PC-3 (cell line): ENCODE data around the gene JAK3. TPM values are rescaled to one million over a fixed set of nuclear protein-coding genes. Genes with fewer than 3 reads are reported as not detected.

Experiments used
- ATAC-seq: fragments of 200-7000 bp; cut with Tn5 transposase; 2 replicates; pipeline ENCODE4 v1.9.1; 2020; ENCODE audit warnings: mild to moderate bottlenecking, moderate library complexity
- BruUV-seq: library from RNA; stranded (reverse); fragments of 400-500 nt; replicated peaks from 2 replicates; lab custom pipeline; 2021; lab: Mats Ljungman, UMichigan
- CTCF ChIA-PET: fragments of 300-600 bp; sonication (Branson Sonifier 250); formaldehyde crosslinking; loops from one replicate; lab custom pipeline; 2022; ENCODE audit warnings: antibody characterized with exemption; lab: Charles Lee
- POLR2A ChIA-PET: fragments of 300-600 bp; sonication (Branson Sonifier 250); formaldehyde crosslinking; loops from one replicate; lab custom pipeline; 2022; ENCODE audit warnings: antibody characterized with exemption; ENCODE audit not compliant: unreplicated experiment; lab: Charles Lee
- DNase-seq: peaks from one replicate; pipeline ENCODE4 v3.0.0-alpha.2; 2015
- H2AFZ ChIP-seq: fragments of 300-600 bp; sonication (generic); 2 replicates; pipeline ENCODE4 v1.6.0; 2016; ENCODE audit warnings: antibody characterized with exemption, low read length
- H3F3A ChIP-seq: fragments of 300-600 bp; sonication (generic); one replicate; pipeline ENCODE4 v1.6.0; 2017; ENCODE audit warnings: antibody characterized with exemption, low read length, control low read depth, mild to moderate bottlenecking; ENCODE audit not compliant: unreplicated experiment
- H3K27ac ChIP-seq: fragments of 300-600 bp; sonication (generic); 2 replicates; pipeline ENCODE4 v1.5.1; 2016; ENCODE audit warnings: mild to moderate bottlenecking, low read length
- H3K27me3 ChIP-seq: fragments of 300-600 bp; sonication (generic); 2 replicates; pipeline ENCODE4 v1.6.1; 2016; ENCODE audit warnings: low read length, mixed read lengths
- H3K36me3 ChIP-seq: fragments of 300-600 bp; sonication (generic); 2 replicates; pipeline ENCODE4 v1.6.1; 2016; ENCODE audit warnings: low read depth, mixed run types, low read length, mixed read lengths
- H3K4me1 ChIP-seq: fragments of 300-600 bp; sonication (generic); 2 replicates; pipeline ENCODE4 v1.5.1; 2016; ENCODE audit warnings: low read length; ENCODE audit not compliant: insufficient read depth
- H3K4me2 ChIP-seq: fragments of 300-600 bp; sonication (generic); 2 replicates; pipeline ENCODE4 v1.6.0; 2016; ENCODE audit warnings: low read length
- H3K4me3 ChIP-seq: fragments of 300-600 bp; sonication (generic); 2 replicates; pipeline ENCODE4 v1.5.1; 2016; ENCODE audit warnings: mild to moderate bottlenecking, low read length, mixed read lengths
- H3K79me2 ChIP-seq: fragments of 300-600 bp; sonication (generic); 2 replicates; pipeline ENCODE4 v1.6.1; 2017; ENCODE audit warnings: low read length, mixed read lengths
- H3K9ac ChIP-seq: fragments of 300-600 bp; sonication (generic); 2 replicates; pipeline ENCODE4 v1.6.0; 2016; ENCODE audit warnings: mild to moderate bottlenecking, low read length
- H3K9me2 ChIP-seq: fragments of 300-600 bp; sonication (generic); replicated peaks from 2 replicates; pipeline ENCODE4 v1.6.1; 2016; ENCODE audit warnings: mixed run types, low read length, mixed read lengths
- H3K9me3 ChIP-seq: fragments of 300-600 bp; sonication (generic); 2 replicates; pipeline ENCODE4 v1.6.1; 2016; ENCODE audit warnings: low read length, mixed read lengths
- H4K20me1 ChIP-seq: fragments of 300-600 bp; sonication (generic); 2 replicates; pipeline ENCODE4 v1.6.1; 2016; ENCODE audit warnings: low read length, mixed read lengths
- CTCF ChIP-seq: fragments of 300-600 bp; sonication (generic); conservative IDR thresholded peaks from 2 replicates; pipeline ENCODE4 v1.5.1; 2017; ENCODE audit warnings: antibody characterized with exemption, low read depth, mild to moderate bottlenecking, low read length
- EZH2 ChIP-seq: fragments of 300-600 bp; sonication (generic); IDR thresholded peaks from one replicate; pipeline ENCODE4 v1.6.1; 2017; ENCODE audit warnings: antibody characterized with exemption, mild to moderate bottlenecking, low read length; ENCODE audit not compliant: unreplicated experiment
- EZH2phosphoT487 ChIP-seq: fragments of 300-600 bp; sonication (generic); IDR thresholded peaks from 2 replicates; pipeline ENCODE4 v1.6.1; 2018; ENCODE audit warnings: mild to moderate bottlenecking, antibody characterized with exemption, low read length, borderline replicate concordance
- intact Hi-C: fragments of 100-400 bp; cut with micrococcal nuclease; formaldehyde crosslinking; loops from 2 replicates; pipeline ENCODE4 v1.9.0; 2023
- total RNA-seq: library from RNA; depleted of rRNA; stranded (reverse); fragments of >200 nt; gene quantifications from 2 replicates; pipeline ENCODE4 v1.2.3, GENCODE V29; 2014

JAK3 gene
- total RNA-seq, 1 experiment from 2014 or later = 1.5 TPM

DNA sequence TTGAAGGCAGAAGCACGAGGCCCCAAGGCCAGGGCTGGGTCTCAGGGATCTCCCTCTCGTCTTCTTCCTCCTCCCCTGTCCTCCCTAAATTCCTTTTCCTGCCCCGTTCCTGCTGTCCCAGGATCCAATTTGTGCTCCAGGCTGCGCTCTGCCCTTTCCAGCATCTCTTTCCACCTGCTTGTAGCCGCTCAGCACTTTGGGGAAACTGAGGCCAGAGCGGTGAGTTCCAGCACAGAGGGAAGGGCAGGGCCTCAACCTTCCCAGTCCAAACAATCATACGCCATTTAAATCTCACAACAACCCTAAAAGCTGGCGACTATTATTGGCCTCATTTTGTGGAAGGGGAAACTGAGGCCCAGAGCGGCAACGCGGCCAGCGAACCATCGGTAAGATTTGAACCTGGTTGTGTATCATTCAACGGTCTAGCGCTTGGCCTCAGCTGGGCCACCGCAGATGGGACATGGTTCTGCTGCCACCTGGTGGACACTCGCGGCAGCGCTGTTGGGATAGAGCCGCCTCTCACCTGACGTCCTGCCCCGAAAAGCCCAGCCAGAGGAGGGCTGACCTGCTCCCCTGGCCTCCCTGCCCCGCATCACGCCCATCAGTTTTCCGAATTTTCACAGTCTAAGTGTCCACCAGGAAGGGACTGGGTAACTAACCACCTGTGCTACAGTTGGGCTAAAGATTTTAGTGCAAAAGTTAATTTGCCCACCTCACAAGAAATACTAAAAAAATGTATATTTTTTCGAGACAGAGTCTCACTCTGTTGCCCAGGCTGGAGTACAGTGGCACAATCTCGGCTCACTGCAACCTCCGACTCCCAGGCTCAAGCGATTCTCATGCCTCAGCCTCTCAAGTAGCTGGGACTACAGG is 7.7 kb upstream of the JAK3 start:
- Histone ChIP-seq H3K9ac (no peak overlapping the region), H3K4me3 (no peak overlapping the region), H3K9me3 (no peaks in the 10 kb centered on the region), H3K9me2 (no peaks in the 10 kb centered on the region), H3K27me3 (no peaks in the 10 kb centered on the region), H3K4me1 (peaks cover 6% of the 10 kb centered on the region; the same call in 1 of the 2 replicates), H3K4me2 (peak overlapping the region; percentile 46), H2AFZ (peak overlapping the region; percentile 65), H3K79me2 (peaks cover 8% of the 10 kb centered on the region), H3F3A (no peaks in the 10 kb centered on the region), H4K20me1 (peaks cover 6% of the 10 kb centered on the region), H3K27ac (no peak overlapping the region), H3K36me3 (peaks cover 5% of the 10 kb centered on the region)
- BruUV-seq = no TSS peak
- POLR2A ChIA-PET = no interaction called here
- no peak for TF ChIP-seq EZH2
- peak; percentile 95 for TF ChIP-seq CTCF
- DNase-seq = peak; percentile 91
- peak; percentile 52 for ATAC-seq
- intact Hi-C loops = loop anchor here (1.0 to 5.0 kb wide), 3 partner anchors 24 to 78 kb away; partner anchors contain the start of gene B3GNT3
- CTCF ChIA-PET = interaction anchor here (0.6 to 1.1 kb wide), 3 partner anchors 25 to 113 kb away, joined by 3 to 14 read pairs (median 3); no protein-coding TSS in a partner anchor

- no peaks in the 10 kb centered on the region for H3K9me3 ChIP-seq
- intact Hi-C loops = no loop called here
- ChIA-PET CTCF (interaction anchor here (0.6 kb wide), 1 partner anchor 148 kb away, joined by 5 read pairs; no protein-coding TSS in a partner anchor), POLR2A (no interaction called here)
- H3F3A ChIP-seq = no peaks in the 10 kb centered on the region
- BruUV-seq = no TSS peak
- no peak for DNase-seq
- no peak overlapping the region for H2AFZ ChIP-seq
- H3K27me3 ChIP-seq = no peaks in the 10 kb centered on the region
- no peaks in the 10 kb centered on the region for H4K20me1 ChIP-seq
- H3K36me3 ChIP-seq = no peaks in the 10 kb centered on the region
- no peak overlapping the region for H3K4me3 ChIP-seq
- H3K27ac ChIP-seq = no peak overlapping the region
- H3K4me1 ChIP-seq = peaks cover 9% of the 10 kb centered on the region; the same call in 1 of the 2 replicates
- no peaks in the 10 kb centered on the region for H3K79me2 ChIP-seq
- no peak for TF ChIP-seq EZH2phosphoT487
- TF ChIP-seq CTCF = no peak
- TF ChIP-seq EZH2 = no peak
- no peak overlapping the region for H3K4me2 ChIP-seq
- no peak for ATAC-seq
- H3K9me2 ChIP-seq = no peaks in the 10 kb centered on the region
- H3K9ac ChIP-seq = no peak overlapping the region
Observed at GRCh38 chr19:17854061-17854460, 6.3 kb upstream of the JAK3 start.
